Stomach (tissue), 9 donors: ENCODE results near the gene VEZF1. TPM values are rescaled to one million over a fixed set of nuclear protein-coding genes. Genes with fewer than 3 reads are reported as not detected.

Experiments
- DNase-seq, 2 donors: peaks; one replicate each; pipeline versions ENCODE4 v3.0.0 to v3.0.0-alpha.2; 2013 to 2019
- H3K27ac ChIP-seq, 5 donors: fragments of 200-600 bp in 4 of 5; sonication (generic) in 4 of 5; one replicate each; pipeline ENCODE4 v1.5.1; 2013 to 2019; ENCODE audit warnings: mild to moderate bottlenecking in 1 of 5, moderate library complexity in 1 of 5
- H3K27me3 ChIP-seq, 3 donors: fragments of 200-600 bp; sonication (generic); one replicate each; pipeline ENCODE4 v1.5.1; 2017 to 2019; ENCODE audit warnings: mixed run types in 1 of 3
- H3K36me3 ChIP-seq, 4 donors: fragments of 200-600 bp; sonication (generic); 1 replicate in 3 of 4; 2 replicates in 1 of 4; pipeline ENCODE4 v1.5.1; 2016 to 2019
- H3K4me1 ChIP-seq, 4 donors: fragments of 200-600 bp; sonication (generic); one replicate each; pipeline ENCODE4 v1.5.1; 2016 to 2019
- H3K4me3 ChIP-seq, 4 donors: fragments of 200-600 bp; sonication (generic) in 3 of 4; one replicate each; pipeline ENCODE4 v1.5.1; 2016 to 2019; ENCODE audit warnings: mild to moderate bottlenecking in 1 of 4
- H3K9me3 ChIP-seq, 4 donors: fragments of 200-600 bp; sonication (generic); one replicate each; pipeline ENCODE4 v1.5.1; 2016 to 2019
- CTCF ChIP-seq, 7 experiments: fragments of 450-650 bp in 4 of 7; fragments of 200-600 bp in 3 of 7; sonication (generic) in 3 of 7; IDR thresholded peaks; one replicate each; pipeline ENCODE4 v1.5.1; 2016 to 2019; ENCODE audit warnings: antibody characterized with exemption in 7 of 7, control low read depth in 2 of 7, mild to moderate bottlenecking in 1 of 7
- EP300 ChIP-seq: sonication (generic); formaldehyde crosslinking; IDR thresholded peaks from one replicate; pipeline ENCODE4 v1.6.1; 2017; ENCODE audit warnings: antibody characterized with exemption
- POLR2A ChIP-seq, 4 donors: fragments of 450-650 bp; IDR thresholded peaks; one replicate each; pipeline ENCODE4 v1.6.1; 2016; ENCODE audit warnings: antibody characterized with exemption in 4 of 4, control low read depth in 2 of 4, mild to moderate bottlenecking in 1 of 4, moderate library complexity in 1 of 4
- POLR2AphosphoS5 ChIP-seq, 3 donors: sonication (generic); formaldehyde crosslinking; IDR thresholded peaks; one replicate each; pipeline ENCODE4 v1.6.1; 2016; ENCODE audit warnings: antibody characterized with exemption in 3 of 3
- WGBS, 5 donors: extraction: QIAGEN DNeasy Blood & Tissue Kit in 3 of 5; methylation state at CpG; one replicate each; pipeline versions ENCODE4 v1.1.5 to v1.1.7; 2013 to 2018; 5-methylcytosine and 5-hydroxymethylcytosine counted together
- intact Hi-C: fragments of 100-400 bp; cut with DNase I; formaldehyde crosslinking; loops from one replicate; pipeline ENCODE4 v1.15.1; 2023; ENCODE audit warnings: low total_unique reads
- polyA plus RNA-seq, 3 donors: library from polyadenylated mRNA; stranded (reverse); fragments of 200-250 nt; gene quantifications; one replicate each; pipeline ENCODE4 v1.2.3, GENCODE V29; 2013
- total RNA-seq, 5 donors: library from RNA; depleted of rRNA; stranded (reverse); fragments of >200 nt; gene quantifications; one replicate each; pipeline versions ENCODE4 v1.1.0 to v1.2.3, GENCODE V29; 2014 to 2016
- donor health status: healthy with polysubstance abuse.
- donor health status: Bipolar disorder and iron deficiency.
- donor health status: healthy.

The VEZF1 gene
- total and polyA plus RNA-seq, 8 donors, result 7.8 to 103 (median 24.1) TPM

GRCh38 chr17:57941384-57942370 lies 46.4 kb downstream of the VEZF1 start:
- DNase-seq, result no peak
- H3K4me3 ChIP-seq, result no peak overlapping the region
- TF ChIP-seq CTCF (IDR thresholded peaks at IDR 0.05), result no peak
- TF ChIP-seq POLR2AphosphoS5 (IDR thresholded peaks at IDR 0.05), result no peak
- TF ChIP-seq POLR2A (IDR thresholded peaks at IDR 0.05), result no peak
- no peak for TF ChIP-seq EP300
- intact Hi-C loops, result no loop called here
- 56 to 71% (median 65%) methylated on average over 10 of the region's 10 CpGs for WGBS, 5 donors
- H3K9me3 ChIP-seq, result no peaks in the 10 kb centered on the region
- no peaks in the 10 kb centered on the region for H3K36me3 ChIP-seq
- H3K4me1 ChIP-seq, result peaks cover 66 to 98% (median 83%) of the 10 kb centered on the region in 4 donors
- no peaks in the 10 kb centered on the region for H3K27me3 ChIP-seq
- H3K27ac ChIP-seq, result peak overlapping the region; percentile 42 to 99 (median 68)

GRCh38 chr17:57940653-57941329 lies 47.3 kb downstream of the VEZF1 start:
- intact Hi-C loops, result no loop called here
- peaks cover 69 to 98% (median 83%) of the 10 kb centered on the region in 4 donors for H3K4me1 ChIP-seq
- no peak overlapping the region for H3K4me3 ChIP-seq
- 50 to 67% (median 63%) methylated on average over 5 of the region's 5 CpGs for WGBS, 5 donors
- no peaks in the 10 kb centered on the region for H3K27me3 ChIP-seq
- peak overlapping the region; percentile 65 to 99 (median 68) for H3K27ac ChIP-seq
- peak in 1 of 2 donors; percentile 51 for DNase-seq
- TF ChIP-seq CTCF (IDR thresholded peaks at IDR 0.05), result no peak
- no peak for TF ChIP-seq POLR2A (IDR thresholded peaks at IDR 0.05)
- peak in 2 of 3 donors; percentile 17 to 26 for TF ChIP-seq POLR2AphosphoS5 (IDR thresholded peaks at IDR 0.05)
- no peak for TF ChIP-seq EP300
- no peaks in the 10 kb centered on the region for H3K9me3 ChIP-seq
- H3K36me3 ChIP-seq, result no peaks in the 10 kb centered on the region

- Histone ChIP-seq H3K9me3 (no peaks in the 10 kb centered on the region), H3K4me1 (peaks cover 71 to 98% (median 85%) of the 10 kb centered on the region in 4 donors), H3K27ac (peak overlapping the region; percentile 5 to 99 (median 68)), H3K36me3 (no peaks in the 10 kb centered on the region), H3K27me3 (no peaks in the 10 kb centered on the region), H3K4me3 (no peak overlapping the region)
- WGBS, 5 donors, result 43 to 64% (median 54%) methylated on average over 5 of the region's 5 CpGs
- TF ChIP-seq CTCF (IDR thresholded peaks at IDR 0.05) (no peak), EP300 (no peak), POLR2A (IDR thresholded peaks at IDR 0.05) (no peak), POLR2AphosphoS5 (IDR thresholded peaks at IDR 0.05) (no peak)
- intact Hi-C loops, result no loop called here
- DNase-seq, result peak in 1 of 2 donors; percentile 64
Observed at GRCh38 chr17:57940231-57940630, 47.8 kb downstream of the VEZF1 start.

- Histone ChIP-seq H3K36me3 (no peaks in the 10 kb centered on the region), H3K27me3 (no peaks in the 10 kb centered on the region), H3K4me1 (peaks cover 75 to 98% (median 87%) of the 10 kb centered on the region in 4 donors), H3K27ac (peak overlapping the region in 4 of 5 donors; percentile 68 to 99 (median 84)), H3K4me3 (no peak overlapping the region), H3K9me3 (no peaks in the 10 kb centered on the region)
- DNase-seq, result peak in 1 of 2 donors; percentile 69
- intact Hi-C loops, result no loop called here
- 34 to 64% (median 54%) methylated on average over 4 to 7 of the region's 7 CpGs for WGBS, 5 donors
- TF ChIP-seq POLR2AphosphoS5 (IDR thresholded peaks at IDR 0.05) (no peak), EP300 (no peak), POLR2A (IDR thresholded peaks at IDR 0.05) (no peak), CTCF (IDR thresholded peaks at IDR 0.05) (no peak)
Observed at GRCh38 chr17:57939797-57940196, 48.3 kb downstream of the VEZF1 start.
